ENCODE results near the gene MYH14.

The MYH14 gene

GRCh38 chr19:50264483-50265186 lies 61.2 kb downstream of the MYH14 start:
- no peak for DNase-seq

GRCh38 chr19:50266041-50266440 lies 62.6 kb downstream of the MYH14 start:
- DNase-seq = no peak

GRCh38 chr19:50266896-50267295 lies 63.5 kb downstream of the MYH14 start:
- DNase-seq = no peak

- no peak for DNase-seq
Measured at GRCh38 chr19:50268041-50268440, 64.6 kb downstream of the MYH14 start.

- DNase-seq = no peak
Measured at GRCh38 chr19:50268501-50268900, 65.1 kb downstream of the MYH14 start.

- DNase-seq = no peak
Measured at GRCh38 chr19:50269653-50270052, 66.2 kb downstream of the MYH14 start.

GRCh38 chr19:50272263-50272897 lies 69.0 kb downstream of the MYH14 start:
- no peak for DNase-seq

- DNase-seq = no peak
Measured at GRCh38 chr19:50273821-50274220, 70.4 kb downstream of the MYH14 start.

GRCh38 chr19:50275577-50276368 lies 72.4 kb downstream of the MYH14 start:
- no peak for DNase-seq

GRCh38 chr19:50276370-50277063 lies 73.1 kb downstream of the MYH14 start:
- DNase-seq = no peak

GRCh38 chr19:50277966-50278580 lies 74.7 kb downstream of the MYH14 start:
- no peak for DNase-seq

- DNase-seq = no peak
Measured at GRCh38 chr19:50280074-50280473, 76.7 kb downstream of the MYH14 start.

- no peak for DNase-seq
Measured at GRCh38 chr19:50280983-50281382, 77.6 kb downstream of the MYH14 start.

GRCh38 chr19:50281491-50281890 lies 78.1 kb downstream of the MYH14 start:
- no peak for DNase-seq

- no peak for DNase-seq
Measured at GRCh38 chr19:50285833-50286232, 82.4 kb downstream of the MYH14 start.

- DNase-seq = no peak
Measured at GRCh38 chr19:50286443-50286842, 83.0 kb downstream of the MYH14 start.

GRCh38 chr19:50287331-50287730 lies 83.9 kb downstream of the MYH14 start:
- no peak for DNase-seq

- DNase-seq = no peak
Measured at GRCh38 chr19:50288954-50289353, 85.5 kb downstream of the MYH14 start.

GRCh38 chr19:50290011-50290410 lies 86.6 kb downstream of the MYH14 start:
- DNase-seq = no peak

GRCh38 chr19:50290775-50291174 lies 87.4 kb downstream of the MYH14 start:
- DNase-seq = no peak

GRCh38 chr19:50292216-50292827 lies 88.9 kb downstream of the MYH14 start:
- no peak for DNase-seq

- DNase-seq = no peak
Measured at GRCh38 chr19:50293263-50294004, 90.0 kb downstream of the MYH14 start.

Data from NCI-H1930 (cell line).